ENCODE data around the gene PRDM12.

The PRDM12 gene

GRCh38 chr9:130664251-130665028, at the start of gene PRDM12:
PRDM12 (plus strand) TSS chr9:130664594; CDS start chr9:130664654, 60 bp downstream.
- H4K20me1 ChIP-seq (ENCODE audit: insufficient read depth, low read length) = no peaks in the 10 kb centered on the region
- H3K9ac ChIP-seq (ENCODE audit: low read length) = no peak within 1 kb of the TSS
- H3F3A ChIP-seq (ENCODE audit: insufficient read depth, low read length) = no peaks in the 10 kb centered on the region
- H3K79me2 ChIP-seq (ENCODE audit: insufficient read depth, low read length) = no peaks in the 10 kb centered on the region
- H3K4me1 ChIP-seq (ENCODE audit: insufficient read depth, low read length, severe bottlenecking) = no peaks in the 10 kb centered on the region
- H3K27ac ChIP-seq (ENCODE audit: low read depth, low read length, poor library complexity, severe bottlenecking) = no peak within 1 kb of the TSS
- no peak for TF ChIP-seq CTCF (IDR thresholded peaks at IDR 0.05; ENCODE audit: low read length)
- no peak for TF ChIP-seq EZH2 (IDR thresholded peaks at IDR 0.05; ENCODE audit: borderline replicate concordance, low read length)
- H3K36me3 ChIP-seq (ENCODE audit: insufficient read depth, low read length) = no peaks in the 10 kb centered on the region
- H3K9me3 ChIP-seq (ENCODE audit: low read length) = no peaks in the 10 kb centered on the region
- H3K4me3 ChIP-seq (ENCODE audit: low read depth, low read length, poor library complexity, severe bottlenecking) = no peak within 1 kb of the TSS
- no peaks in the 10 kb centered on the region for H3K9me2 ChIP-seq (ENCODE audit: low read depth, low read length)
- H3K4me2 ChIP-seq (ENCODE audit: low read length) = no peak within 1 kb of the TSS
- no peak within 1 kb of the TSS for H2AFZ ChIP-seq (ENCODE audit: low read length)
- H3K27me3 ChIP-seq (ENCODE audit: insufficient read depth, low read length) = no peaks in the 10 kb centered on the region

- H3K36me3 ChIP-seq (ENCODE audit: insufficient read depth, low read length) = peaks cover 97% of the 10 kb centered on the region
- no peaks in the 10 kb centered on the region for H3K9me3 ChIP-seq (ENCODE audit: low read length)
- H3K9me2 ChIP-seq (ENCODE audit: low read depth, low read length) = no peaks in the 10 kb centered on the region
- no peak overlapping the region for H3K9ac ChIP-seq (ENCODE audit: low read length)
- H3K27me3 ChIP-seq (ENCODE audit: insufficient read depth, low read length) = no peaks in the 10 kb centered on the region
- H3K4me3 ChIP-seq (ENCODE audit: low read depth, low read length, poor library complexity, severe bottlenecking) = no peak overlapping the region
- no peak for TF ChIP-seq EZH2 (IDR thresholded peaks at IDR 0.05; ENCODE audit: borderline replicate concordance, low read length)
- TF ChIP-seq CTCF (IDR thresholded peaks at IDR 0.05; ENCODE audit: low read length) = no peak
- H3K4me1 ChIP-seq (ENCODE audit: insufficient read depth, low read length, severe bottlenecking) = no peaks in the 10 kb centered on the region
- no peaks in the 10 kb centered on the region for H3F3A ChIP-seq (ENCODE audit: insufficient read depth, low read length)
- H3K4me2 ChIP-seq (ENCODE audit: low read length) = no peak overlapping the region
- no peak overlapping the region for H3K27ac ChIP-seq (ENCODE audit: low read depth, low read length, poor library complexity, severe bottlenecking)
- no peaks in the 10 kb centered on the region for H4K20me1 ChIP-seq (ENCODE audit: insufficient read depth, low read length)
- H3K79me2 ChIP-seq (ENCODE audit: insufficient read depth, low read length) = no peaks in the 10 kb centered on the region
- no peak overlapping the region for H2AFZ ChIP-seq (ENCODE audit: low read length)
These were observed 47.9 kb upstream of the PRDM12 start for GRCh38 chr9:130616451-130616850.

- Histone ChIP-seq H3K27ac (ENCODE audit: low read depth, low read length, poor library complexity, severe bottlenecking) (no peak overlapping the region), H3K79me2 (ENCODE audit: insufficient read depth, low read length) (no peaks in the 10 kb centered on the region), H3K27me3 (ENCODE audit: insufficient read depth, low read length) (no peaks in the 10 kb centered on the region), H3K4me3 (ENCODE audit: low read depth, low read length, poor library complexity, severe bottlenecking) (no peak overlapping the region), H3F3A (ENCODE audit: insufficient read depth, low read length) (no peaks in the 10 kb centered on the region), H3K9me3 (ENCODE audit: low read length) (no peaks in the 10 kb centered on the region), H3K36me3 (ENCODE audit: insufficient read depth, low read length) (peaks cover 87% of the 10 kb centered on the region), H3K4me1 (ENCODE audit: insufficient read depth, low read length, severe bottlenecking) (no peaks in the 10 kb centered on the region), H3K9me2 (ENCODE audit: low read depth, low read length) (no peaks in the 10 kb centered on the region), H3K4me2 (ENCODE audit: low read length) (no peak overlapping the region), H4K20me1 (ENCODE audit: insufficient read depth, low read length) (no peaks in the 10 kb centered on the region), H2AFZ (ENCODE audit: low read length) (no peak overlapping the region), H3K9ac (ENCODE audit: low read length) (no peak overlapping the region)
- TF ChIP-seq EZH2 (IDR thresholded peaks at IDR 0.05; ENCODE audit: borderline replicate concordance, low read length) (no peak), CTCF (IDR thresholded peaks at IDR 0.05; ENCODE audit: low read length) (no peak)
These were observed 40.9 kb upstream of the PRDM12 start for GRCh38 chr9:130623466-130623865.

Data from OCI-LY1 (cell line).